HG03521 (cell line): ENCODE data around the gene IKZF1.
"Not testable (repeated sequence)": the region's sequence is repeated elsewhere in the genome, so short reads cannot be mapped to it uniquely, and the experiment has no call there.

Source experiments
- ATAC-seq: cut with Tn5 transposase; IDR thresholded peaks from one replicate; pipeline ENCODE4 v1.9.1; 2021; ENCODE audit warnings: mild to moderate bottlenecking, moderate library complexity; ENCODE audit not compliant: unreplicated experiment

The IKZF1 gene

GRCh38 chr7:50331564-50332208 is 27.2 kb downstream of the IKZF1 start:
- peak; percentile 62 for ATAC-seq

DNA sequence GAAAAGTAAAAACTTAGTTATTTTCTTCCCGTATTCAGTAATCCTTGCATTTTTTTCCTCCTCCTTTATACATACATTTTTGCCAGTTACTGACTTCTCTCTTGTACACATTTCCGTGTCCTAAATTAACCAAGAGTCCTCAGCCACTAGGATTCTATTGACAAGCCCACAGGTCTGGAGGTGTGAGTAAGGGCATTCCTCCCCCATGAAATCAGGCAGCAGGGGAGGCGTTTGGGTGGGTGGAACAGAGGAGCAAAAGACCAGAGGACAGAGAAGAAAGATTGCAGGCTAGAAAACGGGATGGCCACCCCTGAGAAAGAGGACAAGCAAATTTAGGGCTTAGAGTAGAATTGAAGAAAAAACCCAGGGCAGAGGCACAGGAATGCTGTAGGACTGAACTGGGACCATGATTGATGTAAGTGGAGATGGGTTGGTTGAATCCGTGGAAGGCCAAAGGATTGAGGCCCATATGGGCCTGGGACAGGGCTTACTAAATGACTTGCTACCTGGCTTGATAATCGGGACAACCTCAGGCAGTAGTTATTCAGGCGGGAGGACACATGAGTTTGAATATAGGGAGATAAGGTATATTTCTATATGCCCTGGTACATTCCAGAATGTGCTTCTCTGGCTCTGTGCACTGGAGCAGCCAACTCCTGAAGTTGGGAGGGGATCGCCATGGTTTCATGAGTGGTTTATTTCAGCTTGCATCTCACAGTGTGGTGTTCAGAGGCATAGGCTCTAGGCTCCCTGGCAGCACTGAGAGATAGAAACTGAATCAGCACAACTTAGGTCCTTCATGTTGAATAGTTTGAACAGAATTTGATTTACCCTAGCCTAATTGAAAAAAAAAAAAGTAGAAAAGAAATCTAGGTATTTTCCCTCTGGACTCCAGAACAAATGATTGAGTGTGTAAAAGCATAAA is 28.0 kb downstream of the IKZF1 start:
- no peak for ATAC-seq

- no peak for ATAC-seq
These were observed 28.7 kb downstream of the IKZF1 start for GRCh38 chr7:50333221-50333651.

GRCh38 chr7:50334341-50334994 is 30.0 kb downstream of the IKZF1 start:
- ATAC-seq: no peak

GRCh38 chr7:50335230-50335794 is 30.8 kb downstream of the IKZF1 start:
- no peak for ATAC-seq

GRCh38 chr7:50335795-50336754 is 31.6 kb downstream of the IKZF1 start:
- ATAC-seq: no peak

DNA sequence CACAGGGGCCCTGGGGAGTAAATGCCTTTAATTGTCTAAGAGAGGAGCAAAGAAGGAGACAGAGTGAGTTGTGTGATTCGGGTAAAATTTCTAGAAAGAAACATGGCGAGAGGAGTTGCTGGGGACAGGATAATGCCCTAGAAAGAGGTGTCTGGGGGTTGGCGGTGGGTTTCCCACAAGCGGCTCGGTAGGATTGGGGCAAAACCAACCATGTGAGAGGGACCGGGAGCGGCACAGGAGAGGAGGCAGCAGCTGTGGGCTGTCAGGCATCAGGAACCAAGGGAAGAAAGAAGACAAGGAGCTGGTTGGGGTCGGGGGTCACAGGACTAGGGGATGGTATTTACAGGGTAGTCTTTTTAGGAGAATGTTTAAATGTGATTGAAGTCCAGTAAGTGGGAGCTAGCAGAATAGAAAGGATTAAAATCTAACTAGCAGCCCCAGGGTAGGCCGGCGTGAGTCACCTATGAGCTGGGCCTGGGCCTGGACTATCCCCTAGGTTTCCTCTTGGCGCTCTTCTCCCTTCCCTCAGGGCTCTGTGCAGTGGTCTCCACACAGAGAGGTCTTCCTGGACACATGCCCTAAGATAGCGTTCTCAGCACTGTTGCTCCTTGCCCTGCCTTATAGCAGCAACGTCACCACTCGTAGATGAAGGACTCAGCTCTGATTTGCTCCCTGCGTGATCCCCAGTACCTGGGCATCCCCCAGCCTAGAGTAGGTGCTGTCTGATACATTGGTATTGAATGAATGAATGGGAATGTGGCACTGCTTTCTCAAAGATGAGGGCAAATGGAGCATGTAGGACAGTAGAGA is 32.6 kb downstream of the IKZF1 start:
- ATAC-seq: no peak

DNA sequence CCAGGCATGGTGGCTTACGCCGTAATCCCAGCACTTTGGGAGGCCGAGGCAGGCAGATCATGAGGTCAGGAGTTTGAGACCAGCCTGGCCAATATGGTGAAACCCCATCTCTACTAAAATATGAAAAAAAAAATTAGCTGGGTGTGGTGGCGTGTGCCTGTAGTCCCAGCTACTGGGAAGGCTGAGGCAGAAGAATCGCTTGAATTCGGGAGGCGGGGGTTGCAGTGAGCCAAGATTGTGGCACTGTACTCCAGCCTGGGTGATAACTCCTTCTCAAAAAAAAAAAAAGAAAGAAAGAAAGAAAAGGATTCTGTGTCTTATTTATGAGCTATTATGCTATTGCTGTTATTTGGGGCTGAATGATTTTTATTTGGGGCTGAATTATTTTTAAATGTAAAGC is 35.0 kb downstream of the IKZF1 start:
- not testable (repeated sequence) for ATAC-seq

DNA sequence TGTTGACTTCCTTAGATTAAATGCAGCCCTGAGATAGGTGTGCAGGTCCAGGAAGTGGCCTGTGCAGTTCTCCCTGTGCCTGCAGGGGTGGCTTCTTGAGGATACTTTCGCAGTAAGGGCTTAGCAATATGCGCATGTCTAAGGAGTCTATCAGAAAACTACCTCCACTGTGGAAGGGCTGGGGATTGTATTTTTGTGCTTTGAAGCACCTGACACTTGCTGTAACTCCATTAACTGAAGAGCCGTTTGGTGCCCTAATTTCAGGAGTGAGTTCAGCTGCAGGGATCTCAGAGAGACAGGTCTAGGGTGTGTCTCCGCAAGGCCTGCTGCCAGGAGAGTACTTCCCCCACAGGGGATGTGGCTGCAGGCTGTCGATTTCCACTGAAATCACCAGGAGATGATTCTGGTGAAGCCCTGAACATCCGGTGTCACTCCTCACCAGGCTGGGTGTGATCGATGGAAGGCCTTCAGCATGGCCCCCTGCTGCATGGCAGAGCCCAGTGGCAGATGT is 35.5 kb downstream of the IKZF1 start:
- peak; percentile 36 for ATAC-seq

DNA sequence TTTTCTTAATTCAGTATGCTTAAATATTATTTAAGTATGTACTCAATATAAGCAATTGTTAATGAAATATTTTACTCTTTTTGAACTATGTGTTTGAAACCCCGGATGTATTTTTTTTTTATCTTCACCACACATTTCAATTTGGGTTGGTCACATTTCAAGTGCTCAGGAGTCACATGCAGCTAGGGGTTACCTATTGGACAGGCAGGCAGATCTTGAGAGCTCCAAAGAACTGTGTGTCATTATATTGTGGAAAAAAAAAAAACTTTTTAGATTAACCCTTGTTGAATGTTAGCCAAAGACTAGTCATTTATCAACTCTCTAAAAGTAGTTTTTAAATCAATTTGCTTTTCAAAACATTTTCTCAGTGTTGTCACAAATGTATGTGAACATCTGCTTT is 37.2 kb downstream of the IKZF1 start:
- no peak for ATAC-seq

DNA sequence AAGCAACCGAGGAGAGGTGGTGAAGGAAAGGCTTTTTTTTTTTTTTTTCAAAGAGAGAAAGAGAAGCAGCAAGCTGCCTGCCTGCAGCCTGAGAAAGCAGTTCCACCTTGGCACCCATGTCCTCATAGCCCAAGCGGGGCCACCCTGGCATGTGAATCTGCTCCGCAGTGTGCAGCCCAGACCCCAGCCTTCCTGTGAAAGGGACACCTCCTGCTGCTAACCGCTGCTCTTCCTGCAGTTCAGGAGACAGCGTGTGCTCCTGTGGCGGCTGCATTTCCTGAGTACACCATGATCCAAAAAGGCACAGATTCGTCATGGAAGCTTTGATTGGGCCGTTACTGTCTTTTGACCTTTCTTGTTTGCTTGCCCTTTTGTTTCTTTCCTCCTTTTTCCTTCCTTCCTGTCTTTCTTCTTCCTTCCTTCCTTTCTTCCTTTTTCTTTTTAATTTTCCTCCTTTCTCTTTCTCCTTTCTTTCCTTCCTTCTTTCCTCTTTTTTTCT is 38.1 kb downstream of the IKZF1 start:
- ATAC-seq: no peak

DNA sequence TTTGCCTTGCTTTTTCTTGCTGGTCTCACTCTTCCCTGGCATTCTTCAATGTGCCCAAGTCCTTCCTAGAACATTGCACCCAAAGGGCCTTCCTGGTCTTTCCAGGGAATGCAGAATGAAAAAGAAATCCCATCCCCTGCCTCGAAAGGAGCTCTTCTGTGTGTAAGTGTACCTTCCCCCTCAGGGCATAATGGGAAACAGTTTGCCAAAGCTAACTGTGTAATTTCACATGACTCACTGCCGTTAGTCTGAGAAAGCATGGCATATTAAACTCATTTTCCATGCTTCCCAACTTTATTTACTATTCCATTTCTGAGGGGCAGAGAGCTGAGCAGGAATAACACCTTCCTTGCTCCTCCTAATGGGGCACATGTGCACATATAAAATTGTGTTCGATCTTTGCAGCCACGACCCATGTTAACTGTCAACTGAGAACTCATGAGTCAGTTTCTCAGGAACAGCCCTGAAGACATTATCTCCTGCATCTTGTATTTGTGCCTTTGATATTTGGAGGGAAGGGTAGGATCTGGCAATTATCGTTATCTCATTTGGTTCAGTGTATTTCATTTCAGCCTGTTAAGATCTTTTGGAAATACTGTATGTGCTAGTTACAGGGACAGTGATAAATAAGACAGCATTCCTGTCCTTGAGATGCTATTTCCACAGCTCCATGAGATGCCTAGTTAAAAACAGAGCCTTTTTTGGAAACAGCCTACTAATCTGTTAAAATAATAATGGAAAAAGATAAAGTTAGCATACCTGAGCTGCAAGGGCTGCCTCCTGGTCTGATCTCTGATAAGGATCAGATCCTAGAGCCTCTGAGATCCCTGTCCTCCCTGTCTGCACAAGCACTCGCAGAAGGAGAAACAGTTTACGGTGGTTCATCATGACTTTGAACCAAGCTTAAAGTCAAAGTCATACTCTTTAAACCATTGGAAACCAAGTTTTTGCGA is 42.3 kb downstream of the IKZF1 start:
- ATAC-seq: no peak

GRCh38 chr7:50347693-50348092 is 43.2 kb downstream of the IKZF1 start:
- ATAC-seq: no peak

- ATAC-seq: no peak
These were observed 44.1 kb downstream of the IKZF1 start for GRCh38 chr7:50348469-50349162.

- no peak for ATAC-seq
These were observed 44.9 kb downstream of the IKZF1 start for GRCh38 chr7:50349399-50349798.

GRCh38 chr7:50349963-50350944 is 45.7 kb downstream of the IKZF1 start:
- ATAC-seq: peak; percentile 76
